GM18907 (cell line): Measurements from ENCODE around the gene YPEL1.

ENCODE experiments used
- ATAC-seq: cut with Tn5 transposase; IDR thresholded peaks from one replicate; pipeline ENCODE4 v1.9.1; 2021; ENCODE audit warnings: mild to moderate bottlenecking, moderate library complexity; ENCODE audit not compliant: unreplicated experiment

YPEL1 gene

GRCh38 chr22:21659864-21660525, 75.6 kb downstream of the YPEL1 start:
- no peak for ATAC-seq

DNA sequence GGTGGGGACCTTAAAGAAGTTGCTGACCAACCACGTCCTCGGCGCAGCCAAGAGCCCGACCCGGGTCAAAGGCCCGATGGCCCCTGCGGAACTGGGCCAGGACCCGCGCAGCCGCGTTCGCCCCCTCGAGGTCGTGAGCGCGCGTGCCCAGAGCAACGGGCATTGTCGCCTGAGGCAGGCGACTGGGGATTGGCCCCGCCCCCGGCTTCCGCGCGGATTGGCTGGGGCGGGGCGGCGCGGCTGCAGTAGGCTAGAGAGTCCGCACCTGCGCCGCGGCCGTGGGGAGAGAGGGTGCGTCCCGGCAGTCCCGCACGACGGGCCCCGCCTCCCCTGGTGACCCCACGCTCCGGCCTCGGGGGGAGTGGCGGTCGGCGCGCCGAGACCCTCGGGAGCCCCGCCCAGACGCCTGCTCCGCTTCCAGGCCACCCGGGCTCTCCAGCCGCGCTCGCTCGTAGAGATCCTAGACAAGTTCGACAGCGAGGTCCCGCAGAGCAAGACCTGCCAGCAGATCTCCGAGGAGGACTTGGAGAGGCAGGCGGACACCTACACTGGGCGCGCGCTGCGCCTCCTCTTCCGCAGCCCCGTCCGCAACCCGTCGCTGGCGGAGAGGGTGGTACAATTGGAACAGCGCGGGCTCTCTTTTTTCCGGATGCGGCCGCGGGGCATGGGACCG, 78.1 kb downstream of the YPEL1 start:
- peak; percentile 62 for ATAC-seq

GRCh38 chr22:21657020-21657359, 78.6 kb downstream of the YPEL1 start:
- ATAC-seq = no peak

DNA sequence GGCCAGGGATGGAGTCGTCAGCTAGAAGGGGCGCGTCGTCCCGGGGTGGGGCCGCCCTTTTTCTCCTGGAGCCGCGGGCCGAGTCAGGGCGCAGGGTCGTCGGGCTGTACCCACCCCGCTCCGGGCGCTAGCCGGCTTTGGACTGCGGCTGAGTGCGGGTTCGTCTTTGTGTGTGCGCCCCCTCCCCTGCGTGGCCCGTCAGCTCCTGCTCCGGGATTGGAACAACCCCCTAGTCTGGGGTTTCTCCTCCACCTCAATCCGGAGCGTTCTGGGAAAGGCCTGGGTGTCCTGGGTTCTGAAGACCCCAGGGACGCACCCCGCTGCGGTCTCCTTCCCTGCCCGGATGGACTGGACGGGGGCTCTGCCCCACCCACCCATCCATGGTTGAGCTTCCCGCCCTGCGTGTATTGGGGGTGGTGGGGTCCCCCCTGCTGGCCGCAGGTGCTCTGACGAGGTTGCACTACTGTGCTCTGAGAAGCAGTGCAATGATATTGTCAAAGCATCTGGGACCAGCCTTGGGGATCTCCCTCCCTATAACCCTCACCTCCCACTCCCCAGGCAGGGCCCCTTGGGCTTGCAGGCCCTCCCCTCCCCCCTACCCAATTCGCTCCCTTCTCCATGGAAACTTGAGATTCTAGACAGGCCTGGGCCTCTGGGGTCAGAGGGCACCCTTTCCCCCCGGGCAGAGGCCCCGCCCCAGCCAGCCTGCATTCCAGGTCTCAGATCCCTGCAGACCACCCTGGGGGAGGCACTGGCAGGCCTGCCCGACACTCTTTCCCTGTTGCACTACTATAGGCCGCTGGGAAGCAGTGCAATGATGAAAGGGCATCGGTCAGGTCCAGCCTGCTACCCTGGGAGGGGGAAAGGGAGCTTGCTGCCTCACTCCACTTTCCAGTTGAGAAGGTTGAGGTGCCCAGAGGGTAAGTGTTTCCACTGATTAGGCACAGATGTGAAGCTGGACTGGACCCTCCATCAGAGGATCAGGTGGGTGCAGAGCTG, 82.7 kb downstream of the YPEL1 start:
- ATAC-seq = no peak

DNA sequence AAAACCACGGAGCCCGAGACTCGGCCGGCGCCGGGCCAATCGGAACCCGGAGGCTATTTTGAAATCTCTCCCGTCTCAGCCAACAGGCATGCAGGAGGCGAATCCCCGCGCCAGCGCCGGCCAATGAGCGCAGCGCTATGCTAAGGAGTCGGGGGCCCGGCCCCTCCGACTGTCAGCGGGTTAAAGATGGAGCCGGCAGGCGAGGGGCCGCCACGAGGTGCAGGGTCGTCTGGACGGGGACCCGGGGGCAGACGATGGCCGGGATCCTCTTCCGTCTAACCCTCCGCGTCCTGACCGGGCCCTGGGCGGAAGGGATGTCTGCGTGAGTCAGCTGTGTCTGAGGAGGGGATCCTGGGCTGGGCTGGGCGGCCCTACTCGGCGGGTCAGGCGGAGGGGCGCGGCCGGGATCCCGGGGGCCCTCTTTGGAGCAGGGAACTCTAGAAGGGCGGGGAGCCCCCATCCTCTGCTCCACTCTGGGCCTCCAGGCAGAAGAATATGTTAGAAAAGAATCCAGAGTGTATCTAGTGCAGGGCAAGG, 83.5 kb downstream of the YPEL1 start:
- ATAC-seq = peak; percentile 76

DNA sequence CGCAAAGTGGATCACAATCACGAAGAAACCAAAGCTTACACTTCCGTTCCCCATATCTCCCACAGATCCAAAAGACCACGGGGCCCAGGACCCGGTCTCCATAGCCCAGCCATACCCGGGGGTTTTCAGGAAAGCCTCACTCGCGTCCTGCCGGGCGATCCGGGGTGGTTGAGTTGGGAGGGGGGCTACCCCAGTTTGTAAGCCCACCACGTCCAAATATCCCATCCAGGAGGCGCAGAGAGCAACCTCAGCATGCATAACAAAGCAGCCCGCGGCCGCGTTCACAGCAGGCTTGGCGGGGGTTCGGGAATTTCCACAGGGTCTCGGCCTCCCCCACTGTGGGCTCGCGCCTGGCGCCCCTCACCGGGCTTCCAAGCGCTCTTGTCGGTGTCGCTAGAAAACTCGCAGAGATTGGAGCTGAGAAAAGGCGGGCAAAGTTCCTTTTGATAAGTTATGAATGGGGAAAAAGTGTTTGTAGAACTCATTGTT, 84.0 kb downstream of the YPEL1 start:
- peak; percentile 33 for ATAC-seq

DNA sequence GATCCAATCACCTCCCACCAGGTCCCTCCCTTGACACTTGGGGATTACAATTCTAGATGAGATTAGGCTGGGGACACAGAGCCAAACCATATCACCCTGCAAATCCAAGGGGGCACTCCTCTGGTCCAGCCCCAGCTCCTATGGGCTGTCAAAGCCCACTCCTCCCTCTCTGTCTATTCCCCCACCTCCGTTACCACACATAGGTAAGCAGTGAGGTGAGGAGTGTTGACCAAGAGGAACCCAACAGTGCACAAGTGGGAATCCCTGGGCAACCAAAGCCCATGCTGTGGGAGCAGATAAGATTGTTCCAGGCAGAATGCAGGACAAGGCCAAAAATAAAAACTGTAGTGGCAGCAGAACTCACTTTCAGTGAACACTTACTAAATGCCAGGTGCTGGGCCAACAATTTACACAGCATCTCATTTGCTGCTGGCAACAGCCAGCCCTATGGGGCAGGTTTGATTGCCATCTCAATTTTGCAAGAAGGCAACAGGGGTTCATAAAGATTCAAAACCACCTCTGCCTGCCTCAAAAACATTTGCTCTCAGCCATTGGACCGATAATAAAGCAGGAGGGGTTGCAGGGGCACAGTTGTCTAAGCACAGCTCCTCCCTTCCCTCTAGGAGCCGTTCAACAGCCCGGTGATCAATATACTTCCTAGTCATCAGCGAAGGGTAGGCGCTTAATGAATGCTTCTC, 84.6 kb downstream of the YPEL1 start:
- peak; percentile 2 for ATAC-seq

GRCh38 chr22:21650280-21650679, 85.3 kb downstream of the YPEL1 start:
- ATAC-seq = no peak
